HG03039 (cell line): ENCODE results near the gene USP34.

Source experiments
- ATAC-seq: cut with Tn5 transposase; IDR thresholded peaks from one replicate; pipeline ENCODE4 v1.9.1; 2021; ENCODE audit warnings: mild to moderate bottlenecking, moderate library complexity; ENCODE audit not compliant: unreplicated experiment

The USP34 gene

DNA sequence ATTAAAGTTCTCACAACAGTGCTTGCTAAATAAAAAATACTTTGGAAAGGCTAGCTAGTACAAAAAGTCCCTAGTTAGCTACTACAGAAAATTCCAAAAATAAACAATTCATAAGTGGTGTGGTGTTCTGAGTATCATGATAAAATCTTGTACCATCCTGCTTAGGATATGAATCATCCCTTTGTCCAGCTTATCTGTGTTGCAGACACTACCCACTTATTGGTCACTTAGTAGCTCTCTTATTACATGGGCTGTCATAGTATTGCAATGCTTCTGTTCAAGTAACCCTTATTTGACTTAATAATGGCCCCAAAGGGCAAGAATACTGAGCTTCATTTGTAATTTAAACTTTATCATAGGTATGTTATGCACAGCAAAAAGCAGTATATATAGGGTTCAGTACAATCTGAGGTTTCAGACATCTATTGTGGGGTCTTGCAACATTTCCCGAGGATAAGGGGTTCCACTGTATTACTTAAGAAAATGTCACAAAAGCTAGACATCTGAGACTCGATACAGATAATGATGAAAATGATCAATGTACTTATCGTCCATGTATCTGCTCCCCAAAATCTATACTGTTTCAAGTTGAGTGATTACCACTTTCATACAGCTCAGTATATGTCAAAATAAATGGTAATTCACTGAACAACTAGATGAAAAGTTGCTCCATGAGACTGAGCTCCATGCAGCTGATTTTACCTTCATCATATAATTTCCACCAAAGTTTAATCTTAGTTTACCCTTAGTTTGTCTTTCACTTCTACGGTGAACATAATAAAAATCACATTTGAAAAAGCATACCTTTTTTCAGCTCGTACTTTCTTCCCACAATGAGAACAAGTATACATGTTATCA is 215.1 kb downstream of the USP34 start:
- no peak for ATAC-seq

DNA sequence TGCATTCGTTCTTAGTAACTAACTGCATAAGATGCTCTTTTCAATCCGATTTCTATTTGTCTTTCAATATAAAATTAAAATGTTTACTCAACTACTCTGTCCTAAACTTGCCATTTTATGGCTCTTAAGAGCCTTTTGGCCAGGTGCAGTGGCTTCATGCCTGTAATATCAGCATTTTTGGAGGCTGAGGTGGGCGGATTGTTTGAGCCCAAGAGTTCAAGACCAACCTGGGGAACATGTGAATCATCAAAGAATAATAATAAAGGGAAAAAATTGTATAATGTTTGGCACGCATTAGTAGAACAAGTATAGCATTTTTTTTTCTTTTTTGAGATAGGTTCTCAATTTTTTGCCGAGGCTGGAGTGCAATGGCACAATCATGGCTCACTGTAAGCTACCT is 216.4 kb downstream of the USP34 start:
- ATAC-seq = no peak

DNA sequence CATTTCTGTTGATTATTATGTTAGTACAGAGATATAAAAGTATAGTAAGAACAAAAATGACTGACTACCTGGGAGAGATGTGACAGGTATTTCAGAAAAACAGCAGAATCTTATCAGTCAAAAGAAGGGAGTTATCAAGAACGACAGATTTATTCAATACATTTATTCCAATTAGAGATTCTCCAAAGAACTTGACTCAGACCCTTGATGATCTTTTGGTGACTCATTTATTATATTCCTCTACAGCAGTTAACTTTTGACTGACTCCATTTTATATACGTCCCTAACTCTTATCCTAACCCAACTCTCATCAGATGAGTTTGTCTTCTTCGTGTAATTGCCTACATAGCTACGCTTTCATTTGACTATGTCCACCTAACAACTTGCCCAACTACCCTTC is 217.8 kb downstream of the USP34 start:
- ATAC-seq = no peak

DNA sequence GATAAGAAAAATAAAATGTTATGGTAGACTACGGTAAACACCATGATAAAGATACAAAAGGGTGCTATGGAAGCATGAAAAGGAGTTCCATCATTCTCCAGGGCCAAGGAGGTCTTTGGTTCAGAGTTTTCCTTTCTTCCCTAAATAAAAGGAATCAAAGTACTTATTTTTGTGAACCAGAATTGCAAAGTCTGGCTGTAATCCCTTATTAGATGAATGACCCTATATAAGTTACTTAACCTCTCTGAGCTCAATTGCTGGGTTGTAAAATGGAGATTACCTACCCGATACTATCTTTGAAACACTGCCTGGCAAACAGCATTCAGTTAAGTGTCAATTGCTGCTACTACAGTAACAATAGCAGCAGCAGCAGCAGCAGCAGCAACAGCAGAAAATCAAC is 218.9 kb downstream of the USP34 start:
- no peak for ATAC-seq

DNA sequence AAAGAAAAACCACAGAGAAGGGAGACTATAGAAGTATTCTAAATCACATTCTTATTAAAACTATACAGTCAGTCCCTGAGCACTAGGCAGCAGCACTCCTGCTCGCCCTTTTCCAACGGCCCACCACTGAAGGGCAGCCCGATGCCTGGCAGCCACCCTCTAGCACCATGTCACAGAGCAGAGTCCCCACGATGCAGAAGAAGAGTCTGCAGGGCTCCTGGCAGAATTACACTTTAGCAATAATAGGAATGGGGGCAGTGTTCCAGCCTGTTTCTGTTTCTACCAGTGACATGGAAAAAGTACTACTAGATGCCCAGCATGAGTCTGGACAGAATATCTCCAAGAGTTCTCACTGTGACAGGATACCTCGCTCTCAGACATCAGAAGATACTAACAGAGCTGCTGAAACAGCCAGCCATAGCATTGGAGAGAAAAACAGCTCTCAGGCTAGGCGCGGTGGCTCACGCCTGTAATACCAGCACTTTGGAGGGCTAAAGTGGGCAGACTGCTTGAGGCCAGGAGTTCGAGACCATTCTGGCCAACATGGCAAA is 221.3 kb downstream of the USP34 start:
- no peak for ATAC-seq

DNA sequence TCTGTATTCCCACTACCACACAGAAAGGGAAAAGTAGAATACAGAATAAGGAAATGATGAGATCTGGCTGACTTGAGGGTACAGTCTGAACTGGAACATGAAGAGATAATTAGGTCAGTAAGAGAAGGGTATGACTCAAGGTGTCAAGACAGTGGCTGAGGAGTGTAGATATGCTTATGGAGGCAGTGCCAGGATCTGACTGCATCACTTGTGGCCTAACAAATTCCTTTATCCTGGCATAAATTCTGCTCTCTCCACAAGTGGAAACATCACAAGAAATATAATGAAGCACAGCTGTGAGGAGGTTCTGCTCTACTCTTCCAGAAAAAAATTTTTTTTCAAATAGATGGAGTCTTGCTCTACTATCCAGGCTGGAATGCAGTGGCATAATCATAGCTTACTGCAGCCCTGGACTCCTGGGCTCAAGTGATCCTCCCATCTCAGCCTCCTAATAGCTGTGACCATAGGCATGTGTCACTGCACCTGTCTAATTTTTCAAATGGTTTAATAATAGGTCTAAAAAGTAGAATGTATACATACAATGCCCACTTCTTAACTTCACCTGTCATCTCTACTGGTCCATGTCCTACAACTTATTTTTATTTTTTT is 223.6 kb downstream of the USP34 start:
- ATAC-seq = no peak

DNA sequence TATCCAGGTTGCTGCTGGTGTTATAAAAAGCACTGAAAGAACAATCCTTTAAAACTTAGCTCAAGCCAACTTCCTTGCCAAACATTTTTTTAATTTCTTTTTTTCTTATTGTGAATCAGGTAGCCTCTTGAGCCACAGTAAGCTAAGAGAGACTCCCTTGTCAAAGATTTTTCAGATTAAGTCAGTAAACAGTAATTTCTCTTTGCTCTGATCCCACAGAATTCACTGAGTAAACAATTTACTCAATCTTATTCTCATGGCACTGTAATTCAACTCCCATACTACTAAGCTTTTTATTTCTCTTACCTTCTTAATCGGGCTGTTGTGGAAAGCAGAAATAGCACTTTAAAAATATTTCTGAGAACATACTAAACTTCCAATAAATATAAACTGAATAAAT is 226.2 kb downstream of the USP34 start:
- ATAC-seq = no peak

DNA sequence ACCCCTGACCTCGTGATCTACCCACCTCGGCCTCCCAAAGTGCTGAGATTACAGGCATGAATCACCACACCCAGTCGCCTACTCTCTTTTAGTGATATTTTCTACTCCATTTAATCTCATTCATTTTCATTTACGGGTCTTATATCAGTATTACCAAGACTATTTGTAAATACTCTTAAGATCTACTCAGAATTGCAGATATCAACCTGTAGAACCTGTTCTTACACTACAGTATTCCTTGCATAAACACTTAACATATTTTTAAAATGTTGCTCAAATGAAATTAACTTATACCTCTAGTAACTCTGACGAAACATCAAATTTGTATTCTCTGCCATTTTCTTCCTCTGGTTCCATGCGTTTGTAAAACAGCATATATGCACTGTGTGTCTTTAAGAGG is 229.6 kb downstream of the USP34 start:
- ATAC-seq = no peak

DNA sequence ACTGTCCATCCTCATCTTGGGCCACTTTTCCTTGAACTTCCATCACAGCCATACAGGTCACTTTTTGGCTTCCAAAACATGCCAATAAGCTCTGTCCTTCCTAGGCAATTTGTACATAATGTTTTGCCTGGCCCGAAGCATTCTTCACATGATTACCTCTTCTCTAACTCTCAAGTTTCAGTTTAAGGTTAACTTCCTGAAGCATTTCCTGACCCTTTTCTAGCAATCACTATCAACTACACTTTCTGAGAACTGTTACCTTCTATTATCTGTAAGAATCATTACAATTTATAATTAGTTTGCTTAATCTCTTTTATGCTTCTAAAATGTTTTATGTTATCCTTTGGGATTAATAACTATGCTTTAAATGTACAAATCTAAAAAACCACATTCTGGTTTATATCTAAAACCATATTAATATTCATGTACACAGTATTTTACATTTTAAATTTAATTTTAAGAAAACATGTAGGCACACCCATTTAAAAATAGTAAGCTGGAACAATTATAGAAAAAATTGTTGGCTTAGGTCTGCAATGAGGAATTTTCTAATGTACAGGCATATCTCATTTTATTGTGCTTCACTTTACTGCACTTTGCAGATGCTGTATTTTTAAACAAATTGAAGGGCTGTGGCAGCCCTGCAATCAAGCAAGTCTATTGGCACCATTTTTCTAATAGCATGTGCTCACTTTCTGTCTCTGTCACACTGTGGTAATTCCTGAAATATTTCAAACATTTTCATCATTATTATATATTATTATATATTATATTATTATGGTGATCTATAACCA is 232.5 kb downstream of the USP34 start:
- ATAC-seq = no peak

DNA sequence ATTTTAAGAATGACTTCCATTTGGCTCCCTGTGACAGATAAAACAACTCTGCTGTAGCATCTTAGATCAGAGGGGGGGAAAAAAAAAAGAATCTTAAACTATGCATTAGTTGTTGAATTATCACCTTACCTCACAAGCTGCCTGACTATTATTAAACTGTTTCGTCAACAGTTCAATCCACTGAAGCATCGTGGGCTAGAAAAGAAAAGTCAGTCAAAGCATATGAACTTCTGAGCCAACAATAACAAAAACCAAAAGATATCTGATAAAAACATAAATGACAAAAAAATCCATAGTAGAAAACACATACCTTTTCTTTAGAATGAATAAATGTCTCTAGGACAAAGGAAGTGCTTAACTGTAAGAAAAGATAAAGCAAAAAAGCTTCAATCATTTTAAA is 235.2 kb downstream of the USP34 start:
- ATAC-seq = no peak

DNA sequence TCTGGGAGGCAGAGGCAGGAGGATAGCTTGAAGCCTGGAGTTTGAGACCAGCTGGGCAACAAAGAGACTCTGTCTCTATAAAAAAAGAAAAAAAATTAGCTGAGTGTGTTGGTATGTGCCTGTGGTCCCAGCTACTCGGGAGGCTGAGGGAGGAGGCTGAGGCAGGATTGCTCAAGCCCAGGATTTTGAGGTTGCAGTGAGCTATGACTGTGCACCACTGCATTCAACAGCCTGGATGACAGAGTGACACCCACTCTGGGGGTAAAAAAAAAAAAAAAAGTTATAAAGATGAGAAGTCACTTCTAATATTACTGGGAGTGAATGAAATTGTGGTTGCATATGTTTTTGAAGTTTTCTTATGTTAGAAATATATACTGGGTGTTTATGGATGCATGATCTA is 237.3 kb downstream of the USP34 start:
- no peak for ATAC-seq

DNA sequence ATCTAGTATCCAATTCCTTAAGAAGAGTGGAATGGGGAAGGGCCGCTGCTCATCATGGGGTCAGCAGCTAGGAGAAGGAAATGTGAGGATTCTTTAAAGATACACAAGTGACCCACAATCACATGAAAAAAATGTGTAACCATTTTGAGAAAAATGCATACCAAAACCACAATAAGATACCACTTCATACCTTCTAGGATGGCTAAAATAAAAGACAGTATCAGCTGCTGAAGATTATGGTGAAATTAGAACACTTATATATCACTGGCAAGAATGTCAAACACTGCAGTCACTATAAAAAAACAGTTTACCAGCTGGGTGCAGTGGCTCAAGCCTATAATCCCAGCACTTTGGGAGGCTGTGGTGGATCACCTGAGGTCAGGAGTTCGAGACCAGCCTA is 241.0 kb downstream of the USP34 start:
- no peak for ATAC-seq

DNA sequence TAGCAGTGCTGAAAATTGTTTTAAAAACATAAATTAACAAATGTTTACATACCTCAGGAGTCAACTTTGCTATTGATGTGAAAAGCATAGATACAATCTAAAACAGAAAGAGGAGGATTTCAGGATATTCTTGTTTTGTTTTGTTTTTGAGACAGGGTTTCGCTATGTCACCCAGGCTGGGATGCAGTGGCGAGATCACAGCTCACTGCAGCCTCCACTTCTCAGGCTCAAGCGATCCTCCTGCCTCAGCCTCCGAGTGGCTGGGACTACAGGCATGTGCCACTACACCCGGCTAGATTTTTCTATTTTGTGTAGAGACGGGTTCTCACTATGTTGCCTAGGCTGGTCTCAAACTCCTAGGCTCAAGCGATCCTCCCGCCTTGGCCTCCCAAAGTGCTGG is 248.3 kb downstream of the USP34 start:
- ATAC-seq = no peak

DNA sequence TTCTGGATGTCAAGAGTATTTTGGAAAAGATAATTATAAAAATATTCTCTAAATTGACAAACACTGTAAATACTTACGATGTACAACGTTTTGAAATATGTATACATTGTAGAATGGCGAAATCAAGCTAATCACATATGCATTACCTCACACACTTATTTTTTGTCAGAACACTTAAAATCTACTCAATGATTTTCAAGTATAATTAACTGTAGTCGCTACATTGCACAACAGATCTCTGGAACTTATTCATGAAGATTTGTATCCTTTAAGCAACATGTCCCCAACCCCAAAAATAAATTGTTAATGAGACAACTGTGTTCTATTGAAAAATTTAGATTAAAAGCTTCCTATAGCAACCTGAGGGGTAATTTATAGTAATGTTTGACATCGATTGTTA is 249.1 kb downstream of the USP34 start:
- no peak for ATAC-seq

DNA sequence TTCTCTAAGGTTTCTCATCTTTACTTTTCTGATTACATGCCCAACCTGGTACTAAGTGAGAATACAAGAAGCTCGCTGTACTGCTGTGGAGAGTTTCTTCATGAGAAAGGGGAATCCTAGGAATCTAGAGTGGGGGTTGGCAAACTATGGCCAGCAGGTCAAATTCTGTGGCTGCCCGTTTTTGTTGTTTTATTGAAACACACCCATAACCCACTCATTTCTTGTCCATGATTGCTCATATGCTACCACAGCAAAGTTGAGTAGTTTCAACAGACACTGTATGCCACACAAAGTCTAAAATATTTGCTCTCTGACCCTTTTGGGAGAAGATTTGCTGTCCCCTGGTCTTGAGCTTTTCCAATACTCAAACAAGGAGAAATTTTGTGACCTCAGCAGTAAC is 250.1 kb downstream of the USP34 start:
- no peak for ATAC-seq

DNA sequence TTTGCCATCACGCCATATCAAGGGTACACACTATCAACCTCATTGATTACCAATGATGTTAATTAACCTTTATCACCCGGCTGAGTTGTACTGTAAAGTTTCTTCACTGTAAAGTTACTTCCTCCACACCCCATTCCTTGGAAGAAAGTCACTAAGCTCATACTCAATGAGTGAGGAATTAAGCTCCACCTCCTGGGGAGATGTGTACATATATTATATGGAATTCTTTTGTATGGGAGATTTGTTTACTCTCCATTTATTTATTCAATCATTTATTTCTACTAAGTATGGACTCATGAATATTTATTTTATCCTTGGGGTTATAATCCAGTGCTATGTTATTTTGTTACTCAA is 252.1 kb downstream of the USP34 start:
- ATAC-seq = no peak

DNA sequence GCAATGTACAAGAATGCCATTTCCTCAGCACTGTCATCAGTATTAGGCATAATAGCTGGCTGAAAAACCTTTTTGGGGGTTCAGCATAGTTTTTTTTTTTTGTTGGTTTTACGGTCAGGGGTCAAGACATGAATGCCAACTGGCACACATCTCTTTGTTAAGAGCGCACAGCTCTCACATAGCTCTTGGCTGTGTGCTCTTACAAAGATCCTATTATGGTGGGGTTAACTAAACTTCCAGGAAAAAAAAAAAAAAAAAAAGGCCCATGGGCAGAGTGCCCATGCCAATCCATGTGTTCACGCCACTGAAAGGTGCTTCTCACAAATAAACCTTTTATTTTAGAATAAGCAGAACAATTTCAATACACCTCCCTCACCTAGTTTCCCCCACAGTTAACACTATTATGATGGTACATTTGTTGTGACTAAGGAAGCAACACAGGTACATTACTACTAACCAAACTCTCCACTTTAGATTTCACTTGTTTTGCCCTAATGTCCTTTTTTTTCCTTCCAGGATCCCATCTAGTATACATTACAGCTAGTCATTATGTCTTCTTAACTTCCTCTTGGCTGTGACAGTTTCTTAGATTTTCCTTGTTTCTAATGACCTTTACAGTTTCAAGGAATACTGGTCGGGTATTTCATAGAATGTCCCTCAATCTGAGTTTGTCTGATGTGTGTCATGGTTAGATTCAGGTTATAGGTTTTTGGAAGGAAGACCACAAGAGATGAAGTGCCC is 252.6 kb downstream of the USP34 start:
- no peak for ATAC-seq

DNA sequence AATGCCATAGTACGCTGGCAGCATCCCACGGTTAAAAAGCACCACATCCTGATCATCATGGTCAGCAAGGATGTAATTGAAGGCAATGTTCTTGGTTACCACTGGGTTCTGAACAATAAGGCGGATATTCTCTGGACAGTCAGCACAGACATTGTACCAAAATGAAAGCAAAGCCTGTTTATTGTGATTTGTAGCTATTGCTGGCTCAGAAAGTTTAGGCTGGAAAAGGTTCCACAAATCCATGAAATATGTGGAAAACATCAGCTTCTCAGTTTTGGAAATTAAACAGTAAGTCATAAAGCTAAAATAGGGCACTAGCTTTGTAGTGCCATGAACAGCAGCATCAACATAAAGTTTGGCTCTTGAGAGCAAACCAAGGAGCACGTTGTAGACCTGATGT is 256.7 kb downstream of the USP34 start:
- no peak for ATAC-seq

DNA sequence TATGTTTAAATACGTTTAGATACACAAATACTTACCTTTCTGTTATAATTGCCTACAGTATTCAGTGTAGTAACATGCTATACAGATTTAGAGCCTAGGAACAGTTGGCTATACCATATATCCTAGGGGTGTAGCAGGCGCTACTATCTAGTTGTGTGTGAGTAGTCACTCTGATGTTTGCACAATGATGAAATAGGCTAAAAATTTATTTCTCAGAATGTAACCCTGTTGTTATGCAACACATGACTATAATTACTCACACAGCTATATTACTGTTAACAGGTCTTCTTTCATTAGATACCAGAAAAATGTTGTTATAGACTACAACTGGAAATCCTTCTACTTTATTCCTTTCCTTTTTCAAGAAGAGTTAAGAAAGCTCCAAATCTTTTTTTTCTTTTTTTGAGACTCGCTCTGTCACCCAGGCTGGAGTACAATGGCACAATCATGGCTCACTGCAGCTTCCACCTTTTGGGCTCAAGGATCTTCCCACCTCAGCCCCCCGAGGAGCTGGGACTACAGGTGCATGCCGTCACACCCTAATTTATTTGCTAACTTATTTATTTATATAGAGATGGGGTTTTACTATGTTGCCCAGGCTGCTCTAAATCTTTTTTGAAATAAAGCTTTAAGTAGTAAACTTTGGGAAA is 260.4 kb downstream of the USP34 start:
- ATAC-seq = no peak

DNA sequence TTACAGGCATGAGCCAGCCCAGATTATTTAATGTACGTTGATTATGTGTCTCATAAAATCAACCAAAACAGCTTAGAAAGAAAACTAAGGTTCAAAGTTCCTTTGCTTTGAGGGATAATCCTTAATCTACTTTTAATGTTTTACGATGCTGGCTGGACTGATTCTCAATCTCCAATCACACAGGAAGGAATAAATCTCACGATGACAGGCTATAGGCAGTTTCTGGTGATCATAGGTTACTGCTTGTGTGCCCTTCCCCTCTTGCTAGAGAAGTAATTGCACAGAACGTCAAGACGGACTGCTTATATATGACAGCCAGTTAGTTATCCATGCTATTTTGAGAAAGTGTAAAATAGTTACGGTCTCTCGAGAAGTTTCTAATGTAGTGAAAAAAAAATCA is 265.8 kb downstream of the USP34 start:
- ATAC-seq = no peak

DNA sequence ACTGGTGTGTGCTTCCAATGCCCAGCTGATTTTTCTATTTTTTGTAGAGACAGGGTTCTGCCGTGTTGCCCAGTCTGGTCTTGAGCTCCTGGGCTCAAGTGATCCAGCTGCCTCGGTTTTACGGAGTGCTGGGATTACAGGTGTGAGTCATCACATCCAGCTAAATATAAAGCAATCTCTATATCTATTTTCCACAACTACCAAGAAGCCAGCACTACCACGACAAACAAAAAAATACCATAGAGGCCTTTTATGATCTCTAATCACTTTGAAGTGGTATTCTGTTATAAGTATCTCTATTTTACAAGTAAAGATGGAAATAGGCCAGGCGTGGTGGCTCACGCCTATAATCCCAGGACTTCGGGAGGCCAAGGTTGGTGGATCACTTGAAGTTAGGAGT is 274.2 kb downstream of the USP34 start:
- ATAC-seq = no peak
